Measurements from ENCODE around the gene HIVEP3.

- TF ChIP-seq EZH2 (optimal IDR thresholded peaks at IDR 0.05; ENCODE audit: low read depth, low read length) (no peak), CTCF (IDR thresholded peaks at IDR 0.05; ENCODE audit: low read length) (no peak)
Measured at GRCh38 chr1:41856151-41856943, 62.4 kb downstream of the HIVEP3 start.
